SK-N-SH (cell line): ENCODE measurements around the gene TASP1.

ENCODE experiments used
- CHD2 ChIP-seq: fragments of 150-350 bp; IDR thresholded peaks from 2 replicates; pipeline ENCODE4 v1.6.1; 2018; ENCODE audit warnings: low read length; ENCODE audit not compliant: partially characterized antibody
- CTCF ChIP-seq: fragments of 200-600 bp; sonication (generic); IDR thresholded peaks from 2 replicates; pipeline ENCODE4 v1.6.1; 2017; ENCODE audit warnings: antibody characterized with exemption, mild to moderate bottlenecking, moderate library complexity
- EP300 ChIP-seq, 2 experiments: IDR thresholded peaks; 2 replicates each; pipeline versions ENCODE4 v1.4.0 to v1.6.1; 2012; ENCODE audit warnings: borderline replicate concordance in 1 of 2, low read depth in 1 of 2, low read length in 1 of 2
- FOXJ3 ChIP-seq: sonication (generic); formaldehyde crosslinking; IDR thresholded peaks from 2 replicates; pipeline ENCODE4 v1.5.1; 2020; ENCODE audit warnings: mild to moderate bottlenecking, missing genetic modification reagents
- FOXM1 ChIP-seq: IDR thresholded peaks from 2 replicates; pipeline ENCODE4 v1.4.0; 2012; ENCODE audit warnings: low read depth, mild to moderate bottlenecking

- no peak for TF ChIP-seq FOXM1
- TF ChIP-seq EP300 (IDR thresholded peaks at IDR 0.05; ENCODE audit: borderline replicate concordance in 1 of 2, low read depth in 1 of 2, low read length in 1 of 2) = no peak
- no peak for TF ChIP-seq CTCF
- no peak for TF ChIP-seq CHD2
- TF ChIP-seq FOXJ3 (CRISPR knock-in tag) = no peak
Measured at GRCh38 chr20:13453367-13453766, 185.4 kb downstream of the TASP1 start.
